Measurements from ENCODE around the gene AKT1.

DNA sequence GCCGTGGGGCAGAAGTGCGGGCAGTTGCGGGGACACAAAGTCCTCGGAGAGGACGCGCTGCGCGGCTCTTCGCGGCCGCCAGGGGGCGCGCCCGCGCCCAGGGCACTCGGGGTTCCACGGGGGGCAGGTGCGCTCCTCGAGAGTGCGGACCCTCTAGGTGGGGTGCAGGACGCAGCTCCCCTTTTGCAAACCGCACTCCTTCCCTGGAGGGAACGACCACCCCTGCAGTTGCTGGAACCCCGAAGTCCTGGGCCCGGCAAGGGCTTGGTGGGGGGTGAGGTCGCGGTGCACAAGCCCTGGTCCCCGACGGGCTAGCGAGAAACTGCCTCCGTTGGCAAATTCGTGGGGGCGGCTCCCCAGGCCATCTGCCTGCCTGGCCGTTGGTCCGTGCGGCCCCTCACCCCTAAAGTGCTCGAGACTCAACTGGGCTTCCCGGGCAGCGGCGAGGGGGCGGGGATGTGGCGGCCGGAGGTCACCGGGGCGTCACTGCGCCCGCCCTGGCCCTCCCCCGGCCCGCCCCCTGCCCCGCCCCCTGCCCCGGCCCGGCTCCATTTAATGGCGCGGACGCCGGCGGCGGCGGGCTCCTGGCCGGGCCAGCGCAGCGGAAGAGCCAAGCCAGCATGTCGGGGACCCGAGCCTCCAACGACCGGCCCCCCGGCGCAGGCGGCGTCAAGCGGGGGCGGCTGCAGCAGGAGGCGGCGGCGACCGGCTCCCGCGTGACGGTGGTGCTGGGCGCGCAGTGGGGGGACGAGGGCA is 71.7 kb downstream of the AKT1 start, which contains the start of gene ADSS1:
- TF ChIP-seq, protein P1, sequence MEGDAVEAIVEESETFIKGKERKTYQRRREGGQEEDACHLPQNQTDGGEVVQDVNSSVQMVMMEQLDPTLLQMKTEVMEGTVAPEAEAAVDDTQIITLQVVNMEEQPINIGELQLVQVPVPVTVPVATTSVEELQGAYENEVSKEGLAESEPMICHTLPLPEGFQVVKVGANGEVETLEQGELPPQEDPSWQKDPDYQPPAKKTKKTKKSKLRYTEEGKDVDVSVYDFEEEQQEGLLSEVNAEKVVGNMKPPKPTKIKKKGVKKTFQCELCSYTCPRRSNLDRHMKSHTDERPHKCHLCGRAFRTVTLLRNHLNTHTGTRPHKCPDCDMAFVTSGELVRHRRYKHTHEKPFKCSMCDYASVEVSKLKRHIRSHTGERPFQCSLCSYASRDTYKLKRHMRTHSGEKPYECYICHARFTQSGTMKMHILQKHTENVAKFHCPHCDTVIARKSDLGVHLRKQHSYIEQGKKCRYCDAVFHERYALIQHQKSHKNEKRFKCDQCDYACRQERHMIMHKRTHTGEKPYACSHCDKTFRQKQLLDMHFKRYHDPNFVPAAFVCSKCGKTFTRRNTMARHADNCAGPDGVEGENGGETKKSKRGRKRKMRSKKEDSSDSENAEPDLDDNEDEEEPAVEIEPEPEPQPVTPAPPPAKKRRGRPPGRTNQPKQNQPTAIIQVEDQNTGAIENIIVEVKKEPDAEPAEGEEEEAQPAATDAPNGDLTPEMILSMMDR (IDR thresholded peaks at IDR 0.05): peak; percentile 98
- TF ChIP-seq ZFX (IDR thresholded peaks at IDR 0.05; ENCODE audit: borderline replicate concordance): no peak
